ENCODE measurements around the gene MYL10. TPM values are rescaled to one million over a fixed set of nuclear protein-coding genes. Genes with fewer than 3 reads are reported as not detected.

Gene MYL10
- total RNA-seq, 4 donors from 2014 or later = not detected

- ATAC-seq (ENCODE audit: low FRiP score) (no peak), DNase-seq (ENCODE audit: low spot score) (no peak)
- TF ChIP-seq CTCF (IDR thresholded peaks at IDR 0.05) = no peak
Observed at GRCh38 chr7:101597941-101598340, 31.2 kb downstream of the MYL10 start.

DNA sequence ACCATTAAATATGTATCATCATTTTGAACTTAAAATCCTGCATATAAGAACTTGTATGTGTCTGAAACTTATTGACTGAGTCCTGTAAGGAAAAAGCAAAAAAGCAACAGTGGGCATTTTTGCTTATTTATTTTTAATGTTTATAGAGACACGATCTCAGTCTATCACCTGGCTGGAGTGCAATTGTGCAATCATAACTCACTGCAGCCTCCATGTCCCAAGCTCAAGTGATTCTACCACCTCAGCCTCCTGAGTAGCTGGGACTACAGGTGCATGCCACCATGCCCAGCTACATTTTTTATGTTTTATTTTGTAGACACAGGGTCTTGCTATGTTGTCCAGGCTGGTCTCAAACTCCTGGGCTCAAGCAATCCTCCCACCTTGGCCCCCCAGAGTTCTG, 32.2 kb downstream of the MYL10 start:
- no peak for TF ChIP-seq CTCF (IDR thresholded peaks at IDR 0.05)

GRCh38 chr7:101595766-101596537, 33.1 kb downstream of the MYL10 start:
- ATAC-seq (ENCODE audit: low FRiP score) = no peak
- DNase-seq (ENCODE audit: low spot score) = no peak

More for the DNA sequence above, 32.2 kb downstream of the MYL10 start:
- no peak for ATAC-seq (ENCODE audit: low FRiP score)
- no peak for DNase-seq (ENCODE audit: low spot score)

DNA sequence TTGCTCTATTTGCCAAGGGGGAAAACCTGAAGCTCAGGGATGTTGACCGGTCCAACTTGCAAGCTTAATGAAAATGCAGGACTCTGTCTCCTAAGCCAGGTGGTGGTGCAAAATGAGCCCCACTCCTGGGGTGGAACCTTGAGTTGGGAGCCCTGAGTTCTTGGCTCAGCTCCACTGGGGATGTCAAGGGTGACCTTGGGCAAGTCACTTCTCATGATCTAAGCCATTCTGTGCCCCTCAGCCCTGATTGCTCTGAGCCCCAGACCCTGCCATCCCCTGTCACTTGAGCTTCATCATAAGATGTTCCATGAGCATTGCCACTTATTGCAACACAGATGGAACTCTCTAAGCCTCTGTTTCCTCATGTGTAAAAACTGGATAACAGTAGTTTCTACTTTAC, 33.9 kb downstream of the MYL10 start:
- no peak for DNase-seq (ENCODE audit: low spot score)
- TF ChIP-seq CTCF (IDR thresholded peaks at IDR 0.05) = no peak
- no peak for ATAC-seq (ENCODE audit: low FRiP score)

More at GRCh38 chr7:101595766-101596537, 33.1 kb downstream of the MYL10 start:
- no peak for TF ChIP-seq CTCF (IDR thresholded peaks at IDR 0.05)

DNA sequence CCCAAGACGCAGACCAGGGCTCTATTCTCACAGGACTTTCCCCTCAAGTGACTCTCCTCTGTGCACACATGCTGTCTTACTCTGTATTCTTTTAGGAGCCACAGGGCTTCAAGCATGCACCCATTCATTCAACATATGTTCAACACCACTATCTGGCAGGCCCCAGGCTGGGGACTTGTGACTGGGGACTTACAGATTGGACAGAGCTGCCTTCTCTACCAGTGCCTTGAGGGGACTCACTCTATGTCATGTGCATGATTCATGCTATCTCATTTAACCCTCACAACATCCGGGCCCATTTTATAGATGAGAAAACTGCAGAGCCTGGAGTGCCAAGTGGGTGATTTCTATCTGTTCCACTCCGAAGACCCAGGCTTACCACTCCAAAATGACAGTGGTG, 34.3 kb downstream of the MYL10 start:
- no peak for ATAC-seq (ENCODE audit: low FRiP score)
- no peak for DNase-seq (ENCODE audit: low spot score)
- TF ChIP-seq CTCF (IDR thresholded peaks at IDR 0.05) = no peak

DNA sequence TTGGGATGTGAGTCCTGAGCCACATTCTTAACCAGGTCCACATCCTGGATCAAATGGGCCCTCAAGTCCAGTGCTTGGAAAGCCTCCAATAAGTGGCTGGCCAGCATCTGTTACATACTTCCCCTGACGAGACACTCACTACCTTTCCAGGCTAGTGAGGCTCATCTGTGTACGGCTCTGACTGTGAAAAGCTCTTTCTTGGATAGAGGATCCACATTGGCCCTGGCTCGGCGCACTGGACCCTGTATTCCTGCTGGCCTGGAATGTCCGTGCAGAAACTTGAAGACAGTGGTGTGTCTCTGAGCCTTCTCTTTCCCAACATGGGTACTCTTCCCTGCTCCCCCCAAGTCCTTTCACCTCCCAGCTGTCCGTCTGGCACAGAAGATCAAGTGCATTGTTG, 35.5 kb downstream of the MYL10 start:
- no peak for DNase-seq (ENCODE audit: low spot score)
- TF ChIP-seq CTCF (IDR thresholded peaks at IDR 0.05) = no peak

DNA sequence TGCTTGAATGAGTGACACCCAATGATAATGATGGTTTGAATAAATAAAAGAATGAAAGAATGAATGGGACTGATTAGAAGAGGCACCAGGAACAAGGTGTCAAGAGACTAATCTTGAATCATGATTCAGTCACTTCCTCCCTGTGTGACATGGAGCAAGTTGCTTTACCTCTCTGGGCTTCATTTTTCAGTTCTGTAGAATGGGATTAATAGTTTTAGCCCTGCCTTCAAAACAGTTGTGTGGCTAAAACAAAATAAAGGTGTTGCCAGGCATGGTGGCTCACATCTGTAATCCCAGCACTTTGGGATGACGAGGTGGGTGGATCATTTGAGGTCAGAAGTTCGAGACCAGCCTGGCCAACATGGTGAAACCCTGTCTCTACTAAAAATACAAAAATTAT, 37.6 kb downstream of the MYL10 start:
- no peak for TF ChIP-seq CTCF (IDR thresholded peaks at IDR 0.05)
- no peak for ATAC-seq (ENCODE audit: low FRiP score)
- DNase-seq (ENCODE audit: low spot score) = no peak

More for the DNA sequence above, 35.5 kb downstream of the MYL10 start:
- ATAC-seq (ENCODE audit: low FRiP score) = no peak
